ENCODE data around the gene ZBTB24.

Gene ZBTB24

DNA sequence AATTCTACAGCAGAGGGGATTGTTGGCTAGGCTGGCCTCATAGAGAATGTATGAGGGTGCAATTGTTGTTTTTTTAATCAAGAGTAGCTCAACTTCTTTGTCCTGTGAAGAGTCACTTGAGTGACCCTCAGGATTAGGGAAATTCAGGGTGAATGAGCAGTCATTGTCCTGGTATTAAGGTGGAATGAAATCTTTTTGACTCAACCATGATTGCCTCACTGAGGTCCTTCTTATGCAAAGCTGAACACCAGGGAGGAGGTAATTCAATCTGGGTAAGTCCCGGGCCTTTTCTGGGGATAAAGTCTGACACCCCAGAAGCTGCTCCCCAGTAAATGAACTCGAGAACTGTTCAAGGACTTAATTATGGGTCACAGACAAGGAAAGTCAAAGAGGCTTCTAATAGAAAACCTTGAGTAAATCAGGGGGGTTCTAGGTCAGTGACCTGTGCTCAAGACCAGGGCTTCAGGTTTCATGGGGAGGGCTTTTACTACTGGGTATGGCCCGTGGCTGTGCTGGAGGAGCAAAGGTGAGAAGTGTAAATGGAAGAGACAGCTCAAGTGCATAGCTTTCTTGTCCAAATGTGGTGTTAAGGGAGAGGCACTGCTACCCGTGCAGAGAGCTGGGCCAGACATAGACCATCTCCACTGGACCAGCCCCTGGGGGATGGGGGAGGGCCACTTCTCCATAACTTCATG is 25.3 kb upstream of the ZBTB24 start:
- Mint-ChIP-seq H3K9me3 (peaks cover 3% of the 10 kb centered on the region), H3K4me3 (no peak overlapping the region), H3K27me3 (no peaks in the 10 kb centered on the region), H3K4me1 (no peaks in the 10 kb centered on the region), H3K27ac (no peak overlapping the region), H3K36me3 (no peaks in the 10 kb centered on the region)
- no peak for ATAC-seq

DNA sequence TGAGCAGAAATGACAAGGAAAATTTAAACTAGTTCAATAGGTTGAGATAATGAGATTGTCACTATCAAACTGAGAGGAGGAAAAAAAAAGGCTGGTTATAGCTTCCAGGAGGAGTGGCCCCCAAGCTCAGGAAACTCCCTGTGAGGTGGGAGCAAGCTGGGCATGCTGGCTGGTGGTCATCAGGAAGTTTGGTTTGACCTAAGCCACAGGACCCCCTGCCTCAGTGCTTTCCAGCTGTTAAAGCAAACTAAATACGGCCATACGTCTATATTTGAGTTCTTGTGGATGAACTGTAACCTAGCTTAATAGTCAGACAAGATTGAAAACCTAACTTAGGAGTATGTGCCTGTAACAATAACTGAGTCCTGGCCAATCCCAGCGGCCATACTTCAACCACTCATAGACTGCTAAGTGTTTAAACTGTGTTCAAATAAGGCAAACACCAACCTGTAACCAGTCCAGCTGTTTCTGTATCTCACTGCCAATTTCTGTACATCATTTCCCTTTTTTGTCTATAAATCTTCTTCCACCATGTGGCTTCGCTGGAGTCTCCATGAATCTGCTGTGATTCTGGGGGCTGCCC is 24.6 kb upstream of the ZBTB24 start:
- Mint-ChIP-seq H3K4me1 (no peaks in the 10 kb centered on the region), H3K36me3 (no peaks in the 10 kb centered on the region)

DNA sequence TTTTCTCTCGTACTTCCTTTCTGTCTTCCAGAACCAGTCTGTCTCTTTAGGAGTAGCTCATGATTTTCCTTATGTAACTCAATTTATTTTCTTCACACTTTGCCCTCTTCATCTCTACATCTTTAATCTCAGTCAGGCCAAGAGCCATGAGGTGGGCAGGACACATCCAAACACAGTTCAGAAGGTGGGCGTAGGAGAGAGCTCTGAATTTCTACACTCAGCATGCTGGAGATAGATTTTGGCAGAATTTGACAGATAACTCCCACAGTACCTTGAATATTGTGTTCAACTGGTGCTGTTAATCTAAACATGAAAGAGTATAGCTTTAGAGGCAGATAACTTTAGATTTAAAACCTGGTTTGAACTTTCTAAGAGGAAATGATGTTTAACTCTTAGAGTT is 23.8 kb upstream of the ZBTB24 start:
- Mint-ChIP-seq H3K27me3 (no peaks in the 10 kb centered on the region), H3K9me3 (peaks cover 3% of the 10 kb centered on the region), H3K36me3 (no peaks in the 10 kb centered on the region), H3K27ac (no peak overlapping the region), H3K4me1 (no peaks in the 10 kb centered on the region), H3K4me3 (no peak overlapping the region)
- no peak for ATAC-seq

More for the DNA sequence above, 24.6 kb upstream of the ZBTB24 start:
- Mint-ChIP-seq H3K9me3 (peaks cover 3% of the 10 kb centered on the region), H3K4me3 (no peak overlapping the region), H3K27me3 (no peaks in the 10 kb centered on the region), H3K27ac (no peak overlapping the region)
- no peak for ATAC-seq

DNA sequence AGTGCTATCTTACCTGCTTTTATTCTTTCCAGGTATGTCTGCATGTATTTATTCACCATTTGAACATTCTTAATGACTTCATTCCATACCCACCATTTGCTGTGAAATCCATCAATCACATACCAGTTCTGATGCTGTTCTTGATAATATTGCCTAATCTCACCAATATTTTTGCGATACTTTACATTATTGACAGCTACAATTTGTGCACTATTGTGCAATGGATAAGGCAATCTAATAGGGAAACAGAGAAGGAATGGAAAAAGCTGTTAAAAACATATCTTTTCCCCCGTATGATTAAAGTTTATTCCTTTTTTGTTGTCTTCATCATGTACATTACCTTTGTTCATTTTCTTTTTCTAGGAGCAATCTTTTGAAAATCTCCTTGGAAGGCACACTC is 23.3 kb upstream of the ZBTB24 start:
- Mint-ChIP-seq H3K36me3 (no peaks in the 10 kb centered on the region), H3K4me1 (no peaks in the 10 kb centered on the region), H3K9me3 (peaks cover 3% of the 10 kb centered on the region), H3K27me3 (no peaks in the 10 kb centered on the region), H3K4me3 (no peak overlapping the region), H3K27ac (no peak overlapping the region)
- ATAC-seq: no peak

DNA sequence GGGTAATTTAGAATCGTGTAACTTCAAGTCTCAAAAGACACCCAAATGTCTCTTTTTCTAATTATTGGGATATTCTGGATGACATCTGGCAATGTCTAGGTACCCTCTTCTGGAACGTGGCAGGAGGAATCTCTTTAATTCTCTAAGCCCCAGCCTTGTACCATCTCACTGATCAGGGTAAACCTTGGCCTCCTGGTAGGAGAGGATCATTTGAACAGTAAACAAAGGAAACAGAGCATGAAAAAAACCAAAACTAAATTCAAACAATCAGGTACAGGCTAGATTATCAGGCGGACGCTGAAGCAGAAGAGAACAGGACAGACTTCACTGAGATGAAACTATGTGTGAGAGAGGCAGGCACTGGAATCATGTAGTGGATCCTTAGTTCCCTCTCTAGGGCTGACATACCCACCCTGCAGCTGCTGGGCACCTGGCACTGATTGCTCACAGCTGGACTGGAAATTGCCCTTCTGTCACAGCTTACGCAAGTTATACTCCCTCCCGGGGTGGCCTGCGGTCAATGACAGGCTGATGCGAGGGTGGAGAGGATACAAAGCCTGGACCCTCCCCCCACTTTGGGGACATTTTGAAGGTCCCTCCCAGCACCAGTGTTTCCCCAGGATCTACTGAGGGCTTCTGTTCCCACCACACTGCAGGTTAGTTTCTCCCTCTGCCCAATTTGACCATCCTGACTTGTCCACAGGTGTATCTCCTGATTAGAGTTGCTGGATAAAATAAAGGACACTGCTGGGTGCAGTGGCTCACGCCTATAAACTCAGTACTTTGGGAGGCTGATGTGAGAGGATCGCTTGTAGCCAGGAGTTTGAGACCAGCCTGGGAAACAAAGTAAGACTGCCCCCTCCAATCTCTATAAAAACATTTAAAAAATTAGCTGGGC is 20.6 kb upstream of the ZBTB24 start:
- H3K36me3 Mint-ChIP-seq: no peaks in the 10 kb centered on the region
- no peak for ATAC-seq
- H3K9me3 Mint-ChIP-seq: no peaks in the 10 kb centered on the region
- H3K27ac Mint-ChIP-seq: no peak overlapping the region
- no peak overlapping the region for H3K4me3 Mint-ChIP-seq
- no peaks in the 10 kb centered on the region for H3K4me1 Mint-ChIP-seq
- H3K27me3 Mint-ChIP-seq: no peaks in the 10 kb centered on the region

DNA sequence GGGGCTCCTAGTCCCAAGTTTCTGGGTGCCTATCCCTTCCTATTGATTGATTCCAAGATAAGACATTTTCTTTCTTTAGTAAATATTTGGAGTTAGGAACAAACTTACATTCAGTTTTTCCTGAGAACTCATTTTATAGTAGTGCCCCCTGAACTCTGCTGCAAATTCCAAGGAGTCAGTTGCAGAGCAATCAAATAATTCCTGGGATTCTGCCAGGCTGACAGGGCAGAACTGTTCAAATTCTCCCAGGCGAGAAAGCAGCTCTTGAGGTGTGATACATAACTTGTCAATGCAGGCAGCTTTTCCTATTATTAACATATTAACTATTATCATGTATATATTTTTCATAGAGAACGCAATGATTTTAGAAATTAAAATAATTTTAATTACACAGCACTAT is 15.9 kb upstream of the ZBTB24 start:
- Mint-ChIP-seq H3K9me3 (no peaks in the 10 kb centered on the region), H3K36me3 (no peaks in the 10 kb centered on the region), H3K4me1 (peaks cover 8% of the 10 kb centered on the region), H3K27me3 (no peaks in the 10 kb centered on the region), H3K27ac (no peak overlapping the region), H3K4me3 (no peak overlapping the region)
- ATAC-seq: no peak

DNA sequence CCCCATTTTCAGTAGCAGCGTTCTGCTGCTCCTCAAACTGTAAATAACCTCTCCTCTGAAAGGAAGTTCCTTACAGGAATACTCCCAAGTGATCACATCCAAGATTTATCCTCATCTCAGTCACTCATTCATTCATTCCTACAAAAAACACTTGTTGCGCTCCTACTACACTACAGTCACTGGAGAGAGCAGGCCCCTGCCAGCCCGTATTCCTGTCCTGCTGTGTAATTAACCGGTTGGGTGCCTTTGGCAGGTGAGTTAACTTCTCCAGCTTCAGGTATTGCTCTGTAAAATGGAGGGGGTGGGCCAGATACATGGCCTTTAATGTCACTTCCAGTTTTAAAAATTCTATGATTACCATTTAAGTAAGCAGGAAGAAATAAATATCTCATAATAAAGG is 15.0 kb upstream of the ZBTB24 start:
- ATAC-seq: no peak
- Mint-ChIP-seq H3K27ac (no peak overlapping the region), H3K9me3 (no peaks in the 10 kb centered on the region), H3K27me3 (no peaks in the 10 kb centered on the region), H3K36me3 (no peaks in the 10 kb centered on the region), H3K4me3 (no peak overlapping the region), H3K4me1 (peaks cover 14% of the 10 kb centered on the region)

DNA sequence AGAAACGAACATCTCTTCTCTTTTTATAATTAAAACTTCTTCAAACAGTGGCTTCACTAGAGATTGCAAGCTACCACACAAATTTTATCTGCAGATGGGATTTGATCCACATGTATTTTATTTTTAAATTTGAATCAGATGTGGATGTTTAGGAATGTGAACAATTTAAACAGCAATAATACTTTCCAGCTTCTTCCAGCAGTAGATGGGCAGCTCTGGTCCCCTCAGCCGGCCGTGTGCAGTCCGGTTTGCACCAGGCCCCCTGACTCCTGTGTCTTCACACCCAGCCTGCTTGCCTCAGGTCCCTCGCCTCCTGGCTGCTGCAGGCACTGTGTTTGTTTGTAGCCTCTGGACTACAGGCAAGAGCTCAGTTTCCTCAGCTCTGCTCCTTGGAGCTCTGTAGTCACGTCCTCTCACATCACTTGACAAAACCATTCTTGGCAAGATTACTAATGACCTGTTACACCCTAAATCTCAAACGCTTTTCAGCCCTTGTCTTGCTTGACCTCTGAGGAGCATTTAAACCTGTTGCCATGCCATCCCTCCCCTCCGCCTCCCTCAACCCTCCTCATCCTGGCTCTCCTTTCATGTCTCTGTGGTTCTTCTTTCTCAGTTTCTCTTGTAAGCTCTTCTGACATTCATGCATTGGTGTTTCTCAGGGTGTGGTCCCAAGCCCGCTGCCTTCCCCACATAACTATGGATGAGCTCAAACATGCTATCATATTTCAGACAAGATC is 13.2 kb upstream of the ZBTB24 start:
- Mint-ChIP-seq H3K27ac (no peak overlapping the region), H3K9me3 (no peaks in the 10 kb centered on the region), H3K36me3 (no peaks in the 10 kb centered on the region), H3K27me3 (no peaks in the 10 kb centered on the region), H3K4me1 (peaks cover 22% of the 10 kb centered on the region), H3K4me3 (no peak overlapping the region)
- no peak for ATAC-seq

DNA sequence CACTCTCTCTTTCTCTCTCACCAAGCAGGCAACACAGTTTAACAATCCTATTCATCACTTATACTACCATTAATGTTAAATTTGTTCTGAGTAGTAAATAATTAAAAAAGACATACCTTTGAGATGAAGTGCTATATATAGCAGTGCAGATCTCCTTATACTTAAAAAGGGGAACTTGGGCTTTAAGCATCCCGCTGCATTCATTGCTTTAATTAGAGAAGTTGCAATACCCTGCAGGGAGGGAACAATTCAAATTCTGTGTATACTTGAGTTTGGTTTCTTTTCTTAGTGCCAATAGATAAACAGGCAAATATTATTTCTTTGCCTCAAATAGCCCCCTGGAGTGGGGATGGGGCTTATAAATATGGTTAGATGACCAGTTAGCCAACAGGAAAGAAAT is 10.8 kb upstream of the ZBTB24 start:
- H3K36me3 Mint-ChIP-seq: no peaks in the 10 kb centered on the region
- peak overlapping the region; percentile 18 for H3K27ac Mint-ChIP-seq
- H3K9me3 Mint-ChIP-seq: no peaks in the 10 kb centered on the region
- no peaks in the 10 kb centered on the region for H3K27me3 Mint-ChIP-seq
- peaks cover 29% of the 10 kb centered on the region for H3K4me1 Mint-ChIP-seq
- H3K4me3 Mint-ChIP-seq: no peak overlapping the region
- ATAC-seq: no peak

DNA sequence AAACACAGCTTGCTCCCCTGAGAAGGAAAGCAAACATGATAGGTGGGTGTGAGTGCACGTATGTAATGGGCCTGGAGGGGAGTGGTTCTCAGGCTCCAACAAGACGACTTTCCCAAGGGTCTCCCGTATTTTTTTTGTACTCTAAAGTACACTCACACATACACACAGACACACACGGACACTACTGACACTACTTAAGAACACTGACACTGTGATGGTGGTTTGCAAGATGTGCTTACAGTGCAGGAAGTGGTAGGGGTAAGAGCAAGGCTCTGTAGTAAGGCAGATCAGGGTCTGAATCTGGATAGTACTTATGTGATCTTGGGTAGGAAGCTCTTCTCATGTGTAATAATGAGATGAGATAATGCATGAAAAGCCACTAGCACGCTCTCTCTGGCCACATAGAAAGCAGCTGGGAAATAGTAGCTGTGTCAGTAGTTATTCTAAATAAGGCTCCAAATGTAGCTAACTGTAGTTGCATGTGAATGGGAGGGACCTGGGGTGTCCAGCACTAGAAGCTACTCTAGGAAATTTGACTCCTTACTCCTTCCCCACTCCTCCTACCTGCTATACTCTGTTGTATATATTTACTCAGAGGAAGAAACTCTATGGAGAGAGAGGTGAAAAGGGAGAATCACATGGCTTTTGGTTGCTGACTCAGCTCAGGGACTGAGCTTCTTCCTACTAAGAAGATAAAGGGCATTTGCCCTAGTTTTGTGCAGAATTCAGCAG is 8.4 kb upstream of the ZBTB24 start:
- no peaks in the 10 kb centered on the region for H3K36me3 Mint-ChIP-seq
- no peak overlapping the region for H3K4me3 Mint-ChIP-seq
- peak; percentile 64 for ATAC-seq
- H3K9me3 Mint-ChIP-seq: no peaks in the 10 kb centered on the region
- H3K27ac Mint-ChIP-seq: no peak overlapping the region
- H3K27me3 Mint-ChIP-seq: no peaks in the 10 kb centered on the region
- H3K4me1 Mint-ChIP-seq: peaks cover 29% of the 10 kb centered on the region

DNA sequence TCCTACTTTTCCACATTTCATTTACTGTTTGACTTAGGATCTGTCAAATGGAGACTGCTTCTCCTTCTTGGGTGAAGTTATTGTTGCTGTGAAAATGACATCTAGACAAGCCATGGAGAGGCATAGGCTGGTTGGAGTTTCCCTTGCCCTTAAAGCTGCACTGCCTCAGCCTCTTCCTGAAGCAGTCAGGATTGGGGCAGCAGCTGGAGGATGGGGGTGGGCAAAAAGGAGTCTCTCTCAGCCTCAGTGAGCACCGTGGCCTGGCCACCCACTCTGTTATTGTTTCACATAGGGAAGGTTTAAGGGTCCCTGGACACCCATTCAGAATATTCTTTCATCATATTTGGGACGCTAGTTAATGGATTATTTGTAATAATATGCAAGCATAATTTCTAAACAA is 7.7 kb upstream of the ZBTB24 start:
- Mint-ChIP-seq H3K9me3 (no peaks in the 10 kb centered on the region), H3K4me1 (peaks cover 27% of the 10 kb centered on the region), H3K27me3 (no peaks in the 10 kb centered on the region), H3K36me3 (no peaks in the 10 kb centered on the region), H3K27ac (no peak overlapping the region), H3K4me3 (no peak overlapping the region)
- ATAC-seq: no peak

DNA sequence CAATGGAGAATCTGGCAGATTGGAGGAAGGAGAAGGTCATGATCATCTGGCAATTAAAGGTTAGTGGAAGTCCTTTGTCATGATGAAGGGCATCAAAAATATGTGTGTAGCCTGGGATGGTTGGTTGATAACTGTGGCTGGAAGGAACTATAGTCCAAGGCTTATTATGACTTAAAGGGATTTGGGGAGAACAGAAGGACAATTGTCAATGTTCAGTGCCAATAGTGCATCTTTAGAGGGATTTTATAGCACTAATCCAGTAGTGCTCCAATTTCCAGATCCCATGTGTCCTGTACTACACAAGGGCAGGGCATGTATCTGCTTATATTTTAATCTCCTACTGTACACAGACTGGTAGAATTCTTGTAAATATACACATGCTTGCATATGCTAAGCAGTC is 5.0 kb upstream of the ZBTB24 start:
- Mint-ChIP-seq H3K4me1 (peaks cover 32% of the 10 kb centered on the region), H3K27ac (no peak overlapping the region), H3K4me3 (no peak overlapping the region), H3K36me3 (no peaks in the 10 kb centered on the region), H3K9me3 (no peaks in the 10 kb centered on the region), H3K27me3 (no peaks in the 10 kb centered on the region)
- ATAC-seq: no peak

DNA sequence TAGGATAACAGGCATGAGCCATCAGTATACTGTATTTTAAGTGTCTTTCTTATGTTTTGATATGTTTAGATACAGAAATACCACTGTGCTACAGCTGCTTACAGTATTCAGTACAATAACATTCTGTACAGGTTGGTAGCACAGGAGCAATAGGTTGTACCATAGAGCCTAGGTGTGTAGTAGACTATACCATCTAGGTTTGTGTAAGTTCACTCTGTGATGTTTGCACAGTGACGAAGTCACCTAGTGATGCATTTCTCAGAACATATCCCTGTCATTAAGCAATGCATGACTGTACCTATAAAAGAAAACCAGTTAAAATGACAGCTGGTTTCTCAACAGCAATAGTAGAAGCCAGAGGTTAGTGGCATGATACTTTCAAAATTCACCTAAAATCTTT is 3.0 kb upstream of the ZBTB24 start:
- Mint-ChIP-seq H3K4me3 (no peak overlapping the region), H3K27me3 (no peaks in the 10 kb centered on the region), H3K36me3 (peaks cover 10% of the 10 kb centered on the region), H3K9me3 (no peaks in the 10 kb centered on the region), H3K27ac (no peak overlapping the region), H3K4me1 (peaks cover 38% of the 10 kb centered on the region)
- ATAC-seq: no peak

DNA sequence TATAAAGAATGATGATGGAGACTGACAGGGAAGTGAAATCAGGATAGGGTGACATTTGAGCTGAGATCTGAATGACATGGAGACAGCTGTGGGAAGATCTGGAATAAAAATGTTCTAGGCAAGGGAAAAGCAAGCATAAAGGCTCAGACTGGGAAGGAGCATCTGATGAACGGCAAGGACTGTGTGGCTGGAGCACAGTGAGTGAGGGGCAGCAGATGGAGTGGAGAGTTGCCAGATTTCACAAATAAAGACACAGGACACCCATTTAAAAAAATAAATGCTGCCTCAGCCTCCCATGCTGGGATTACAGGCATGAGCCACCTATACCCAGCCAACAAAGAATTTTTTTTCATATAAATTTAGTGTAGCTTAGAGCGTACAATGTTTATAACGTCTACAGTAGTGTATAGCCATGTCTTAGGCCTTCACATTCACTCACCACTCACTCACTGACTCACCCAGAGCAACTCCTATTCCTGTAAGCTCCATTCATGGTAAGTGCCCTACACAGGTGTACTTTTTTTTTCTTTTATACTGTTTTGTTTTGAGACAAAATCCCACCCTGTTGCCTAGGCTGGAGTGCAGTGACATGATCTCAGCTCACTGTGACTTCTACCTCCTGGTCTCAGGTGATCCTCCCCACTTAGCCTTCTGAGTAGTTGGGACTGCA is 2.4 kb upstream of the ZBTB24 start:
- Mint-ChIP-seq H3K27me3 (no peaks in the 10 kb centered on the region), H3K4me3 (no peak overlapping the region)

More for the DNA sequence above, 2.4 kb upstream of the ZBTB24 start:
- no peak for ATAC-seq
- peaks cover 13% of the 10 kb centered on the region for H3K36me3 Mint-ChIP-seq
- H3K9me3 Mint-ChIP-seq: no peaks in the 10 kb centered on the region
- H3K27ac Mint-ChIP-seq: peak overlapping the region; percentile 45
- peaks cover 39% of the 10 kb centered on the region for H3K4me1 Mint-ChIP-seq

Measured in stimulated activated memory B cell treated with anti-CD40 and anti-IgM and Interleukin-4, amounts not matched to agents 10 μg/mL and 1 μg/mL and 100 μg/mL, for 72 hours (primary cell).